Endothelial cell of umbilical vein (primary cell): ENCODE data around the gene ATP10A.

Experiments used
- CTCF ChIP-seq, 2 donors: IDR thresholded peaks; 1 replicate in 1 of 2; 2 replicates in 1 of 2; pipeline ENCODE4 v1.5.1; 2011; ENCODE audit warnings: low read length in 2 of 2, mild to moderate bottlenecking in 2 of 2, moderate library complexity in 2 of 2, control low read depth in 1 of 2, inconsistent platforms in 1 of 2, low read depth in 1 of 2; ENCODE audit not compliant: insufficient read depth in 1 of 2; ENCODE audit errors: extremely low read depth in 1 of 2
- MYC ChIP-seq: IDR thresholded peaks from one replicate; pipeline ENCODE4 v1.6.1; 2011; ENCODE audit warnings: mild to moderate bottlenecking, low read depth, low read length
- POLR2A ChIP-seq: IDR thresholded peaks from 2 replicates; pipeline ENCODE4 v1.6.1; 2012; ENCODE audit warnings: low read depth, mild to moderate bottlenecking, control low read depth, low read length
- POLR2AphosphoS5 ChIP-seq: IDR thresholded peaks from 2 replicates; pipeline ENCODE4 v1.6.1; 2012; ENCODE audit warnings: low read depth, mild to moderate bottlenecking, control low read depth, low read length, moderate library complexity; ENCODE audit not compliant: insufficient read depth

DNA sequence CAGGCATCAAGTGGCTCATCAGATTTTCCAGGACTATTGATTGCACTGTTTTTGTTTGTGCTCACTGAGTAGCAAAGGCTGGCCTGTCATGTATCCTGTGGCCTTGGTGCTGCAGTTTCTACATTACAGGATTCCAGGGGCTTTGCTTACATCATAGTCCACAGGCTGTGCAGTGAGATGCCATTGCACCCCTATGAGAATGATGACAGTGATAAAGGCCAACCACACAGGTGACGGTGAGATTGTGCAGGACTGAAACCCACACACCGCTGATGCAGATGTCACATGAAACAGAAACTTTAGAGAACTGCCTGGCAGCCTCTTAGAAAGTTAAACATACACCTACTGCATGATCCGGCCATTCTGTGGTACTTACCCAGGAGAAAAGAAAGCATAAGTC lies 229.3 kb downstream of the ATP10A start:
- TF ChIP-seq POLR2AphosphoS5 (no peak), CTCF (IDR thresholded peaks at IDR 0.05; ENCODE audit: extremely low read depth in 1 of 2, insufficient read depth in 1 of 2, low read depth in 1 of 2, low read length in 2 of 2) (no peak), POLR2A (no peak), MYC (no peak)
